Vagina (tissue), 2 donors: ENCODE measurements around the gene TPSD1. TPM values are rescaled to one million over a fixed set of nuclear protein-coding genes. Genes with fewer than 3 reads are reported as not detected.

Source experiments
- DNase-seq, 2 donors: peaks; one replicate each; pipeline ENCODE4 v3.0.0-alpha.2; 2017; ENCODE audit errors: extremely low spot score in 2 of 2
- H3K27ac ChIP-seq: fragments of 200-600 bp; sonication (generic); one replicate; pipeline ENCODE4 v1.5.1; 2019
- H3K27me3 ChIP-seq: fragments of 200-600 bp; sonication (generic); one replicate; pipeline ENCODE4 v1.5.1; 2019
- H3K36me3 ChIP-seq, 2 donors: fragments of 200-600 bp; sonication (generic); one replicate each; pipeline ENCODE4 v1.5.1; 2017 to 2019
- H3K4me1 ChIP-seq: fragments of 200-600 bp; sonication (generic); one replicate; pipeline ENCODE4 v1.5.1; 2019
- H3K4me3 ChIP-seq, 2 donors: fragments of 200-600 bp; sonication (generic); 1 replicate in 1 of 2; 2 replicates in 1 of 2; pipeline ENCODE4 v1.5.1; 2016 to 2019
- H3K9me3 ChIP-seq: fragments of 200-600 bp; sonication (generic); one replicate; pipeline ENCODE4 v1.5.1; 2019
- POLR2A ChIP-seq, 2 donors: fragments of 450-650 bp; IDR thresholded peaks; one replicate each; pipeline ENCODE4 v1.6.1; 2017; ENCODE audit warnings: antibody characterized with exemption in 2 of 2, mild to moderate bottlenecking in 2 of 2, moderate library complexity in 2 of 2
- POLR2AphosphoS5 ChIP-seq, 2 donors: sonication (generic); formaldehyde crosslinking; IDR thresholded peaks; one replicate each; pipeline ENCODE4 v1.9.0; 2017; ENCODE audit warnings: antibody characterized with exemption in 2 of 2, mild to moderate bottlenecking in 2 of 2, low read depth in 1 of 2; ENCODE audit not compliant: insufficient read depth in 1 of 2
- intact Hi-C: fragments of 100-400 bp; cut with DNase I; formaldehyde crosslinking; loops from one replicate; pipeline ENCODE4 v1.15.1; 2023
- total RNA-seq: library from RNA; depleted of rRNA; stranded (reverse); fragments of >200 nt; gene quantifications from one replicate; pipeline ENCODE4 v1.2.3, GENCODE V29; 2016
- TF ChIP-seq, protein P1 (sequence below), 3 experiments: fragments of 450-650 bp in 2 of 3; fragments of 200-600 bp in 1 of 3; sonication (generic) in 1 of 3; IDR thresholded peaks; one replicate each; pipeline ENCODE4 v1.5.1; 2017 to 2019; ENCODE audit warnings: antibody characterized with exemption in 3 of 3, mild to moderate bottlenecking in 2 of 3, moderate library complexity in 2 of 3

The TPSD1 gene
- total RNA-seq, 1 donor from 2014 or later = 7.1 TPM

DNA sequence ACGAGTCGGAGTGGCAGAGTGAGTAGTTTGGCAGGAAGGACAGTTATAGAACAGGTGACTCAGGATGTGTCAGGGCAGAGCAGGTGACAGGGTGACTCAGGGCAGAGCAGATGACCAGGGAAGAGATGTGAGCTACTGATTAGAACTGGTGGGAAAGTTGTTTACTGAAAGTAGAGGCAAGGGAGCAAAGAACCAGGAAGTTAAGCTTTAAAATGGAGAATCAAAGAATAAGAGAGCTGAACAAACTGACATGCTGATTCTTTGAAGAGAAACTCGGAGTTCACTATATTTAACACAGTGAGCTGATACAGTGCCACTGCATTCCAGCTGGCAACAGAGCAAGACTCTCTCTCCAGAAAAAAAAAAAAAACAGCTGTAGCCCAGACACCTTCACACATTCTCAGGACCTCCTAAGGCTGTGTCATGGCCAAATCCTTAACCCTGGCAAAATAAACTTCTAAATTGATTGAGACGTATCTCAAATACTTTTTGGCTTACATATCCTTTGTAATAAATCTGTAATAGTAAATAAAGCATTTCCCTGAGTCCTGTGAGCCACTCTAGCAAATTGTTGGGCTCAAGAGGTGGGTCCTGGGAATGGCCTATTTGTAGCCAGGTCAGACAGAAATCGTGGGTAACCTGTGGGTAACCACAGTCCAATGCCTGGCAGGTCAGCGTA is 41.3 kb downstream of the TPSD1 start:
- TF ChIP-seq POLR2AphosphoS5 (IDR thresholded peaks at IDR 0.05; ENCODE audit: insufficient read depth in 1 of 2, low read depth in 1 of 2) (peak in 1 of 2 donors; percentile 67), POLR2A (IDR thresholded peaks at IDR 0.05) (no peak)
- no peaks in the 10 kb centered on the region for H3K27me3 ChIP-seq
- no peak for DNase-seq

DNA sequence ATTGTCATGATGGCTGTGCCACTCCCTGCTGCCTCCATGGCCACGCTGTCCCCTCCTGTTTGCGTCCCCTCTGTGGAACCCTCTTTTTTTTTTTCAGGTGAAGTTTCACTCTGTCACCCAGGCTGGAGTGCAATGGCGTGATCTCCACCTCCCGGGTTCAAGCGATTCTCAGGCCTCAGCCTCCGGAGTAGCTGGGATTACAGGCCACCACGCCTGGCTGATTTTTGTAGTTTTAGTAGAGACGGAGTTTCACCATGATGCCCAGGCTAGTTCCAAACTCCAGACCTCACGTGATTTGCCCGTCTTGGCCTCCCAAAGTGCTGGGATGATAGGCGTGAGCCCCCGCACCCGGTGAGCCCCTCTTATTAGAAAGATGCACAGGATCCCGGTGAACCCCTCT is 42.5 kb downstream of the TPSD1 start:
- no peak for DNase-seq
- Histone ChIP-seq H3K4me1 (peaks cover 13% of the 10 kb centered on the region), H3K27me3 (no peaks in the 10 kb centered on the region), H3K36me3 (no peaks in the 10 kb centered on the region), H3K9me3 (no peaks in the 10 kb centered on the region), H3K4me3 (no peak overlapping the region), H3K27ac (no peak overlapping the region)
- intact Hi-C loops = no loop called here
- TF ChIP-seq, protein P1, sequence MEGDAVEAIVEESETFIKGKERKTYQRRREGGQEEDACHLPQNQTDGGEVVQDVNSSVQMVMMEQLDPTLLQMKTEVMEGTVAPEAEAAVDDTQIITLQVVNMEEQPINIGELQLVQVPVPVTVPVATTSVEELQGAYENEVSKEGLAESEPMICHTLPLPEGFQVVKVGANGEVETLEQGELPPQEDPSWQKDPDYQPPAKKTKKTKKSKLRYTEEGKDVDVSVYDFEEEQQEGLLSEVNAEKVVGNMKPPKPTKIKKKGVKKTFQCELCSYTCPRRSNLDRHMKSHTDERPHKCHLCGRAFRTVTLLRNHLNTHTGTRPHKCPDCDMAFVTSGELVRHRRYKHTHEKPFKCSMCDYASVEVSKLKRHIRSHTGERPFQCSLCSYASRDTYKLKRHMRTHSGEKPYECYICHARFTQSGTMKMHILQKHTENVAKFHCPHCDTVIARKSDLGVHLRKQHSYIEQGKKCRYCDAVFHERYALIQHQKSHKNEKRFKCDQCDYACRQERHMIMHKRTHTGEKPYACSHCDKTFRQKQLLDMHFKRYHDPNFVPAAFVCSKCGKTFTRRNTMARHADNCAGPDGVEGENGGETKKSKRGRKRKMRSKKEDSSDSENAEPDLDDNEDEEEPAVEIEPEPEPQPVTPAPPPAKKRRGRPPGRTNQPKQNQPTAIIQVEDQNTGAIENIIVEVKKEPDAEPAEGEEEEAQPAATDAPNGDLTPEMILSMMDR (IDR thresholded peaks at IDR 0.05) = no peak
- TF ChIP-seq POLR2AphosphoS5 (IDR thresholded peaks at IDR 0.05; ENCODE audit: insufficient read depth in 1 of 2, low read depth in 1 of 2) (no peak), POLR2A (IDR thresholded peaks at IDR 0.05) (no peak)

More for the DNA sequence above, 41.3 kb downstream of the TPSD1 start:
- no peaks in the 10 kb centered on the region for H3K36me3 ChIP-seq
- no peaks in the 10 kb centered on the region for H3K9me3 ChIP-seq
- H3K27ac ChIP-seq = no peak overlapping the region
- intact Hi-C loops = no loop called here
- H3K4me3 ChIP-seq = no peak overlapping the region
- peaks cover 13% of the 10 kb centered on the region for H3K4me1 ChIP-seq

DNA sequence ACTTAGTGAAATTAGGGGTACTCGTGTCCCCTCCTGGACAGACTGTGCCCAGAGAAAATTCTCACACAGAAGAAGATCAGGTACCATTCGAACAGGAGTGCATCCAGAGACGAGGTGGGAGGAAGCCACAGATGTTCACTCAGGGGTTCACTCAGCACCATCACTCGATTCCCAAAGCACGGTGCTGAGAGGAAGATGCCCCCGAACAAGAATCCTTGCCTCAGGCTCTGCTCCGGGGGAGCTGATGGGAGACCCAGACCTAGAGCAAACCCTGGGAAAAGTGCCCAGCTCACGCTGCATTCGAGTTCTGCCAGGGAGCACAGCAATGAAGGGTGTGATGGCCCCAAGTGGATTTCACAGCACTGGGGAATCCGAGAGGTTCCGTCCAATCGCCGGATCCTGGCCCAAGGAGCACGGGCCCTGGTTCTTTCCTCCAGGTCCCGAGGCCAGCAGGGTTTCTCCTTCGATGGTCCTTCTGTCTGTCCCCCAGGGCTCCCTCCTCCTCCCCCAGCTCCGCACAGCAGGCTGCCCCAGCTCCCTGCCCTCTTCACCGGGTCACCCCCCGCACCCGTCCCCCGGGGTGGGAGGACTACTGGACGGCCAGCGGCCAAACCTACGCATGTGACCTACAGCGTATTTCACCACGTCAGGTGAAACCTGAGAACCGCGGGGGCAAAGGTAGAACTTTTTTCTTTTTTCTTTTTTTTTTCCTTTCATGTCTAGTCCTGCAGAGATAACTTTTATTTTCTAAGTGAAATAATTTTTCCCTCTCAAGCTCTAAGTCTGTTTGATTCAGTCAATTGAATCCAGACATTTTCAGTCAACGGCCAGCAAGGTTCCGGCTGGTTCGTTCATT is 43.4 kb downstream of the TPSD1 start:
- TF ChIP-seq POLR2A (IDR thresholded peaks at IDR 0.05) (no peak), POLR2AphosphoS5 (IDR thresholded peaks at IDR 0.05; ENCODE audit: insufficient read depth in 1 of 2, low read depth in 1 of 2) (no peak)
- TF ChIP-seq, protein P1 (IDR thresholded peaks at IDR 0.05) = no peak
- Histone ChIP-seq H3K9me3 (no peaks in the 10 kb centered on the region), H3K4me1 (peaks cover 13% of the 10 kb centered on the region), H3K4me3 (no peak overlapping the region), H3K36me3 (no peaks in the 10 kb centered on the region), H3K27me3 (no peaks in the 10 kb centered on the region), H3K27ac (no peak overlapping the region)
- intact Hi-C loops = no loop called here
- no peak for DNase-seq

DNA sequence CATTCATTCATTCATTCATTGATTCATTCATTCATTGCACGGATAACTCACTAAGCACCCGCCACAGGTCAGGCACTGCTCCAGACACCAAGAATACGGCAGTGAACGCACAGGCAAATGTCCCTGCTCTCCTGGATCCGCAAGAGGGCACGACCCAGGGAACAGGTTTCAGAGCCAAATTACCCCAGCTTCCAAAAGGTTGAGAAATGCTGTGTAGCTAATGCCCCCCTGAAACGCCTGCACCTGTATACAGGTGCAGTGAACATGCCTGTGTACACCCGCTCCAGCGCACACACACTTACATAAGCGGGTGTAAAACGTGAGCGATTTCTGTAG is 44.0 kb downstream of the TPSD1 start:
- H3K27me3 ChIP-seq = no peaks in the 10 kb centered on the region
- intact Hi-C loops = no loop called here

DNA sequence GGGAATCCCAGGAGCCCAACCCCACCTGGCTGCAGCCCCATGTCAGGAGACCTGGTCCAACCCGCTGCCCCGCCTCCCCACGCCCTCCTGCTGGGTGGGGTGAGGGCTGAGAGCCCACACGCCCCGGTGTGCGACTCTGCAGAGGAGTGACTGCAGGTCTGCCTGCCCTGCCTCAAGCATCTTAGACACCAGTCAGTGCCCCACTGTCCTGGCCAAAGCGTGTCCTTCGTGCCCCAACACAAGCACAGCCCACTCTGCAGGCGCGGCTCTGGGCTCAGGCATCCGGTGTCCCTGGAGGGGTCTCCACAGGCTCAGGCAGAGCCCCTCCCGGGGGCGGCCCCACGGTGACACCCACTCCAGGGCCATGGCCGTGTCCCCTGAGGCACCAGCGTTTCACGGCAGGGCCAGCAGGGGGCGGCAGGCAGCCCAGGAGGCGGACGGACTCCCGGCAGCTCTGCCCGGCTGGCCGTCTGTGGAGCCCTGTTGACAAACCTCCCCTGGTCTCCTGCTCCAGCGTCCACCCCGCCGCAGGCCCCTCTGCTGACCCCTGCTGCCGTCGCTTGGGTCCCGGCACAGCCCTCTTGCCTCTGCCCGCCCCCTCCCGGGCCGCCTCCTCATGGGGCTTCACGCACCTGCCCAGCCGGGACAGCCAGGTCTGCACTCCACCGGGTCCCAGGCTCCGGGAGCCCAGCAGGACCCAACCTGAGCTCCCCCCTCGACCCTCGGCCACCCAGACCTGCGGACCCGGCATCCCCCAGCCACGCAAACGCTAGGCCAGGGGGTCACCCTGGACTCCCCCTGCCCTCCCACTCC is 45.0 kb downstream of the TPSD1 start:
- H3K36me3 ChIP-seq = no peaks in the 10 kb centered on the region
- no peaks in the 10 kb centered on the region for H3K9me3 ChIP-seq
- H3K27ac ChIP-seq = no peak overlapping the region
- TF ChIP-seq, protein P1 (IDR thresholded peaks at IDR 0.05) = peak; percentile 42 to 47 (median 44)
- TF ChIP-seq POLR2A (IDR thresholded peaks at IDR 0.05) (no peak), POLR2AphosphoS5 (IDR thresholded peaks at IDR 0.05; ENCODE audit: insufficient read depth in 1 of 2, low read depth in 1 of 2) (no peak)
- no peak for DNase-seq
- no peaks in the 10 kb centered on the region for H3K27me3 ChIP-seq
- intact Hi-C loops = no loop called here
- peaks cover 13% of the 10 kb centered on the region for H3K4me1 ChIP-seq
- H3K4me3 ChIP-seq = no peak overlapping the region

More for the DNA sequence above, 44.0 kb downstream of the TPSD1 start:
- peaks cover 13% of the 10 kb centered on the region for H3K4me1 ChIP-seq
- TF ChIP-seq, protein P1 (IDR thresholded peaks at IDR 0.05) = no peak
- no peak for TF ChIP-seq POLR2AphosphoS5 (IDR thresholded peaks at IDR 0.05; ENCODE audit: insufficient read depth in 1 of 2, low read depth in 1 of 2)
- no peak for TF ChIP-seq POLR2A (IDR thresholded peaks at IDR 0.05)
- no peak overlapping the region for H3K27ac ChIP-seq
- no peaks in the 10 kb centered on the region for H3K9me3 ChIP-seq
- H3K36me3 ChIP-seq = no peaks in the 10 kb centered on the region
- no peak for DNase-seq
- no peak overlapping the region for H3K4me3 ChIP-seq
